Ovary (tissue), 9 donors: ENCODE measurements around the gene RHOJ. TPM values are rescaled to one million over a fixed set of nuclear protein-coding genes. Genes with fewer than 3 reads are reported as not detected.

Experiments used
- DNase-seq, 5 donors: peaks; one replicate each; pipeline ENCODE4 v3.0.0-alpha.2; 2019 to 2020
- H3K27ac ChIP-seq, 2 donors: fragments of 200-600 bp; one replicate each; pipeline versions ENCODE4 v1.5.1 to v1.8.0; 2019 to 2022
- H3K27me3 ChIP-seq: fragments of 200-600 bp; one replicate; pipeline ENCODE4 v1.8.0; 2022
- H3K36me3 ChIP-seq: fragments of 200-600 bp; sonication (generic); one replicate; pipeline ENCODE4 v1.5.1; 2019
- H3K4me1 ChIP-seq: one replicate; pipeline ENCODE4 v1.8.1; 2013; ENCODE audit warnings: mild to moderate bottlenecking, moderate library complexity; ENCODE audit not compliant: insufficient read depth
- H3K4me3 ChIP-seq: fragments of 200-600 bp; sonication (generic); one replicate; pipeline ENCODE4 v1.5.1; 2017
- H3K9me3 ChIP-seq, 2 donors: fragments of 200-600 bp in 1 of 2; sonication (generic) in 1 of 2; one replicate each; pipeline versions ENCODE4 v1.5.1 to v1.8.1; 2013 to 2019; ENCODE audit warnings: mild to moderate bottlenecking in 1 of 2, moderate library complexity in 1 of 2
- EP300 ChIP-seq: sonication (generic); formaldehyde crosslinking; IDR thresholded peaks from one replicate; pipeline ENCODE4 v1.6.1; 2017; ENCODE audit warnings: antibody characterized with exemption
- POLR2A ChIP-seq: fragments of 450-650 bp; IDR thresholded peaks from one replicate; pipeline ENCODE4 v1.6.1; 2017; ENCODE audit warnings: antibody characterized with exemption, mild to moderate bottlenecking, moderate library complexity
- WGBS, 3 donors: extraction: QIAGEN DNeasy Blood & Tissue Kit in 1 of 3; methylation state at CpG; one replicate each; pipeline versions ENCODE4 v1.1.5 to v1.1.7; 2013 to 2017; 5-methylcytosine and 5-hydroxymethylcytosine counted together
- intact Hi-C, 4 donors: fragments of 100-400 bp; cut with DNase I; formaldehyde crosslinking; loops; one replicate each; pipeline versions ENCODE4 v1.11.0 to v1.15.1; 2022 to 2023
- polyA plus RNA-seq, 2 donors: library from polyadenylated mRNA; stranded (reverse); fragments of 200-250 nt in 1 of 2; fragments of 350-450 nt in 1 of 2; fragmentation: Illumina TruSeq in 1 of 2; extraction: RNeasy Lipid Tissue Mini Kit (QIAGEN cat#74804) in 1 of 2; gene quantifications; one replicate each; pipeline ENCODE4 v1.2.3, GENCODE V29; 2013 to 2014
- total RNA-seq, 7 donors: library from RNA; depleted of rRNA in 2 of 7; stranded (reverse); fragments of >200 nt in 2 of 7; fragmentation: NEBNext Ultra II Directional in 3 of 7; extraction: Animal tissue kit (Norgen Biotek cat#: 25700) in 3 of 7; gene quantifications; one replicate each; pipeline versions ENCODE4 v1.1.0 to v1.2.4, GENCODE V29; 2016 to 2023
- TF ChIP-seq, protein P1 (sequence below), 3 donors: fragments of 450-650 bp in 2 of 3; fragments of 200-600 bp in 1 of 3; IDR thresholded peaks; one replicate each; pipeline versions ENCODE4 v1.5.1 to v1.8.0; 2016 to 2022; ENCODE audit warnings: antibody characterized with exemption in 3 of 3, mild to moderate bottlenecking in 1 of 3
- donor health status: DM: no; HTN: no; CAD: no; lungs with moderate emphysema.
- donor health status: DM: no; HTN: no; CAD: no.
- donor health status: Bipolar disorder and iron deficiency.
- donor health status: DM: yes; HTN: yes; CAD: no.
- donor health status: DM: no; HTN: no; CAD: no.
- donor health status: DM: yes; HTN: yes; CAD: no.

RHOJ gene
- total and polyA plus RNA-seq, 9 donors: 4.9 to 32.9 (median 16.1) TPM

DNA sequence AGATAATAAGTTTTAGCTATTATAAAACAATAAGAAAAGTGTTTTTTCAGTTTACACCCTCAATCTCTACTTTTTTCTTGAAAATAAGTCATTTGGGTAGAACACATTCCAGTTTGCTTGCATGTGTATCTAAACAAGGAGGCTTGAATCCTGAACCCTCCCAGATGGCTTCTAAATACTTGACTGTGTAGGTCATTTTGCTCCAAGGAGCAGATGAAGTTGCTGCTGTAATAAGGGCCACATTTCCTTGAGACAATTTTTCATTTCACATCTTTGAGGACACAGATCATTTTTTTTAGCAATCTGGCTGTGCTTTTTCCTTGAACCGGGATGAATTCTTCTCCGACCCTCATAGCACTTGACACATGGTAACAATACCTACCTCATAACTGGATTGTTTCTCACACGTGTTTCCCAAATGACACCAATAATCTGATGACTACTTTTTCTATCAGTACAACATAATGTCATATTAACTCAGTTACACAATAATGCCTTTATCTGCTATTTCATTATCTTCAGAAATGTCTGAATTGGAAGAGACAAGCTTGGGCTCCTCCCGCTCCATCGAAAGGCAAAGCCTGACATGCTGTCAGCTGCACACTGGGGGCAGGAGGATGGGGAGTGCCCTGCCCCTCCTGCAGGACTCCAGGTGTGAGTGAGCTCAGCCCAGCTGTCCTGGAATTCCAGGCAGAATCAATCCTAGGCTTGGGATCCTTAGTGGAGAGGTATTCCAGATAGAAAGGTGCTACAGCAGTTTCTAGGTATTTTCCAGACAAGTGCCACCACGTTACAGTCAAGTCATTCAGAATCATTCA is 83.6 kb downstream of the RHOJ start:
- no peak overlapping the region for H3K4me3 ChIP-seq
- no peak for DNase-seq
- WGBS, 3 donors: 81 to 89% (median 84%) methylated on average over 6 of the region's 6 CpGs
- no peaks in the 10 kb centered on the region for H3K9me3 ChIP-seq
- no peaks in the 10 kb centered on the region for H3K36me3 ChIP-seq
- no peak overlapping the region for H3K27ac ChIP-seq
- H3K27me3 ChIP-seq: no peaks in the 10 kb centered on the region
- H3K4me1 ChIP-seq: no peaks in the 10 kb centered on the region
- TF ChIP-seq, protein P1, sequence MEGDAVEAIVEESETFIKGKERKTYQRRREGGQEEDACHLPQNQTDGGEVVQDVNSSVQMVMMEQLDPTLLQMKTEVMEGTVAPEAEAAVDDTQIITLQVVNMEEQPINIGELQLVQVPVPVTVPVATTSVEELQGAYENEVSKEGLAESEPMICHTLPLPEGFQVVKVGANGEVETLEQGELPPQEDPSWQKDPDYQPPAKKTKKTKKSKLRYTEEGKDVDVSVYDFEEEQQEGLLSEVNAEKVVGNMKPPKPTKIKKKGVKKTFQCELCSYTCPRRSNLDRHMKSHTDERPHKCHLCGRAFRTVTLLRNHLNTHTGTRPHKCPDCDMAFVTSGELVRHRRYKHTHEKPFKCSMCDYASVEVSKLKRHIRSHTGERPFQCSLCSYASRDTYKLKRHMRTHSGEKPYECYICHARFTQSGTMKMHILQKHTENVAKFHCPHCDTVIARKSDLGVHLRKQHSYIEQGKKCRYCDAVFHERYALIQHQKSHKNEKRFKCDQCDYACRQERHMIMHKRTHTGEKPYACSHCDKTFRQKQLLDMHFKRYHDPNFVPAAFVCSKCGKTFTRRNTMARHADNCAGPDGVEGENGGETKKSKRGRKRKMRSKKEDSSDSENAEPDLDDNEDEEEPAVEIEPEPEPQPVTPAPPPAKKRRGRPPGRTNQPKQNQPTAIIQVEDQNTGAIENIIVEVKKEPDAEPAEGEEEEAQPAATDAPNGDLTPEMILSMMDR (IDR thresholded peaks at IDR 0.05): no peak
- no peak for TF ChIP-seq EP300
- no peak for TF ChIP-seq POLR2A
- intact Hi-C loops: no loop called here

DNA sequence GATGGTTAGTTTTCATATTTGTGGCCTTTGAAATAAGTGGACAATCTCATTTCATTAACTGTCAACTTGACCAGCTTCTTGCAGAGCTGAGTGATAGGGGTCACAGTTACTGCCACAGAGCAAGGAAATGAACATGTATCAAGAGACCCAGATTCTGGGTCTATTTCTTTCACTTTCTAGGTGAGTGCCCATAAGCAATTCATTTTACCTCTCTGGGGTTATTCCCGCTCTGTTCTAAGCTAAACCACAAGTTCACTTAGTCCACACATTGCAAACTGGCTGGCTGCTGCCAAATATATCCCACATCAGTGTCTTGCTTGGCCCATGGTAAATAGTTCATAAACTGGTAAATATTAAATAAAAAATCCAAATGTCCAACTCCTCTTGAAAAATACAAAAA is 84.6 kb downstream of the RHOJ start:
- Histone ChIP-seq H3K36me3 (no peaks in the 10 kb centered on the region), H3K9me3 (no peaks in the 10 kb centered on the region), H3K27ac (no peak overlapping the region), H3K27me3 (no peaks in the 10 kb centered on the region), H3K4me1 (no peaks in the 10 kb centered on the region), H3K4me3 (no peak overlapping the region)
- no peak for DNase-seq
- intact Hi-C loops: no loop called here
- TF ChIP-seq, protein P1 (IDR thresholded peaks at IDR 0.05): no peak
- TF ChIP-seq EP300: no peak
- TF ChIP-seq POLR2A: no peak
- WGBS, 3 donors: 89 to 99% (median 92%) methylated on average over 1 of the region's 1 CpG

DNA sequence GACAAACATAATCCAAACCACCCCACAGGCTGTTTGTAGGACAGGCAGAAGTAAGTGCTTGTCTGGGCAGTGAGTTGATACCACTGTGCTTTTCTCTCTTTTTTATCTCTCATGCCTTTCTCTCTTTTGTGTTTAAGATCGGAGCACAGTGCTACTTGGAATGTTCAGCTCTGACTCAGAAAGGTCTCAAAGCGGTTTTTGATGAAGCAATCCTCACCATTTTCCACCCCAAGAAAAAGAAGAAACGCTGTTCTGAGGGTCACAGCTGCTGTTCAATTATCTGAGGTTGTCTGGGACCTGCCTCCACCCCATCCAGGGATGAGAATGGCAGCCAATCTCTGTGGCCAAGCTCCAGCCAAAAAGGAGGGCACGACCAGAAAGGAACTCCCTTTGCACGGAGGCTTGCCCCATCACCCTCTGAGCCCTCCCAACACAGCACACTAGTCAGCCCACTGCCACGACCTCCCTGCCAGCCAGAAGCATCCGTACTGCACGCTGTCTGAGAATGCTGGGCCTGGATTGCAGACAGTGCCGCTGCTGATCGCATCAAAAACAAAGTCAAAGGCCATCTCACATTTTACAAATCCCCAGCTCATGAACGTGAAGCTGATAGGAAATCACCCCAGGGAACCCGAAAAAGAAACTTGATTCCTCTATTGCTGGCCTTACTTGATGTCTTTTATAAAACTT is 86.6 kb downstream of the RHOJ start:
- Histone ChIP-seq H3K4me1 (no peaks in the 10 kb centered on the region), H3K36me3 (no peaks in the 10 kb centered on the region), H3K27ac (no peak overlapping the region), H3K4me3 (no peak overlapping the region), H3K9me3 (no peaks in the 10 kb centered on the region), H3K27me3 (no peaks in the 10 kb centered on the region)
- WGBS, 3 donors: 77 to 82% (median 79%) methylated on average over 12 of the region's 12 CpGs
- TF ChIP-seq POLR2A (no peak), EP300 (no peak)
- TF ChIP-seq, protein P1 (IDR thresholded peaks at IDR 0.05): no peak
- intact Hi-C loops: no loop called here
- DNase-seq: no peak

DNA sequence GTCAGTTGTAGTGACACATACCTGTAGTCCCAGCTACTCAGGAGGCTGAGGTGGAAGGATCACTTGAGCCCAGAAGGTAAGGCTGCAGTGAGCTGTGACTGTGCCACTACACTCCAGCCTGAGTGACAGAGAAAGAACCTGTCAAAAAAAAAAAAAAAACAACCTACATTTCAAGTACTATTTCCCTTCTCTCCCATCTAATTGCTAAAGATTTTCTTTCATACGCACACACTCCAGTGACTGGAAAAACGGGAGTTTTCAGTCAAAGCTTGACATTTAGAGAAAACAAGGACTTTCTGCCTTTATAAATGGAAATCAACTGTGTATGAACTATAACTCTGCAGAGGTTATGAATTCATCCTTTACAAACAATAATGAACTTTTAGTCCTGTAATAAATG is 88.6 kb downstream of the RHOJ start:
- no peaks in the 10 kb centered on the region for H3K27me3 ChIP-seq
- no peak for DNase-seq
- TF ChIP-seq, protein P1 (IDR thresholded peaks at IDR 0.05): no peak
- TF ChIP-seq EP300 (no peak), POLR2A (no peak)
- no peaks in the 10 kb centered on the region for H3K9me3 ChIP-seq
- intact Hi-C loops: no loop called here
- no peaks in the 10 kb centered on the region for H3K36me3 ChIP-seq
- H3K4me1 ChIP-seq: no peaks in the 10 kb centered on the region
- H3K27ac ChIP-seq: no peak overlapping the region
- WGBS, 3 donors: 91 to 93% (median 93%) methylated on average over 2 of the region's 2 CpGs
- H3K4me3 ChIP-seq: no peak overlapping the region
